Gastroesophageal sphincter (tissue), 3 donors: ENCODE measurements around the gene PKDCC.

Source experiments
- POLR2AphosphoS5 ChIP-seq: sonication (generic); formaldehyde crosslinking; IDR thresholded peaks from one replicate; pipeline ENCODE4 v1.6.1; 2017; ENCODE audit warnings: antibody characterized with exemption
- TF ChIP-seq, protein P1 (sequence below), 4 experiments: fragments of 200-600 bp in 2 of 4; fragments of 450-650 bp in 2 of 4; sonication (generic) in 1 of 4; IDR thresholded peaks; one replicate each; pipeline ENCODE4 v1.5.1; 2017 to 2019; ENCODE audit warnings: antibody characterized with exemption in 4 of 4, mild to moderate bottlenecking in 2 of 4, moderate library complexity in 2 of 4

DNA sequence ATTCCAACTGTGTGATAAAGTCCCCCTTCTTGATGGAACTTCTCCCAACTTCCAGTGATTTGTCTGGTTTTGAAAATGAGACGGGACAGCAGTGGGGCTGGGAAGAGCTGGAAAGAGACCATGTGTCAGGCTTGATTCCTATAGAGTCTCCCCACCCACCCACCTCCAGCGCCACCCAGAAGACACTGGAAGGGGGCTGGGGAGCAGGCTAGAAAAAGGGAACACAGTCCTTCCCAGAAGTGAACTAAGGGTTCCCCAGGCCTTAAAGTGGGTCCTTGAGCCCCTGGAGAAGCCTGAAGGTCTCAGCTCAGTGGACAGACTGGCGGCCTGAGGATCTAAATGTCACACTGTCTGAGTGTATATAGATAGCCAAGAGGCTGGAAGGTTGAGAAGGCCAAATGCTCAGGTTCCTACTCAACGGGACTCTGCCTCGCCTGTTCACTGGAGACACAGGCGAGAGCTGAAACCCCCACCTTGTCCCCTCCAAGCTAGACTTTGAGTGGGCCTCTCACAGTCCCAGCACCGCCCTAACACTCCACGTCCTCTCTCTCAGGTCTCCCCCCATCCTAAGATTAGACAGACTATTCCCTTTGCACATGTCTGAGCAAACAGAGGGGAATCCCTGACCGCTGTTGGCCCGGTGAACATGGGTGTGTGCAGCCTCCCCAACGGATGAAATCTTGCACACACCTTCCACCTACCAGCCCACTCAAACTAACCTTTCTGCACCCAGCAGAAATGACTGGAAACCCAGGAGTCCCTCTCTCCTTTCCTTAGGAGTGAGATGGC is 1.6 kb downstream of the PKDCC start:
- TF ChIP-seq, protein P1, sequence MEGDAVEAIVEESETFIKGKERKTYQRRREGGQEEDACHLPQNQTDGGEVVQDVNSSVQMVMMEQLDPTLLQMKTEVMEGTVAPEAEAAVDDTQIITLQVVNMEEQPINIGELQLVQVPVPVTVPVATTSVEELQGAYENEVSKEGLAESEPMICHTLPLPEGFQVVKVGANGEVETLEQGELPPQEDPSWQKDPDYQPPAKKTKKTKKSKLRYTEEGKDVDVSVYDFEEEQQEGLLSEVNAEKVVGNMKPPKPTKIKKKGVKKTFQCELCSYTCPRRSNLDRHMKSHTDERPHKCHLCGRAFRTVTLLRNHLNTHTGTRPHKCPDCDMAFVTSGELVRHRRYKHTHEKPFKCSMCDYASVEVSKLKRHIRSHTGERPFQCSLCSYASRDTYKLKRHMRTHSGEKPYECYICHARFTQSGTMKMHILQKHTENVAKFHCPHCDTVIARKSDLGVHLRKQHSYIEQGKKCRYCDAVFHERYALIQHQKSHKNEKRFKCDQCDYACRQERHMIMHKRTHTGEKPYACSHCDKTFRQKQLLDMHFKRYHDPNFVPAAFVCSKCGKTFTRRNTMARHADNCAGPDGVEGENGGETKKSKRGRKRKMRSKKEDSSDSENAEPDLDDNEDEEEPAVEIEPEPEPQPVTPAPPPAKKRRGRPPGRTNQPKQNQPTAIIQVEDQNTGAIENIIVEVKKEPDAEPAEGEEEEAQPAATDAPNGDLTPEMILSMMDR (IDR thresholded peaks at IDR 0.05) = no peak
- no peak for TF ChIP-seq POLR2AphosphoS5
